GM12878 (cell line): ENCODE results near the gene ZNF408. TPM values are rescaled to one million over a fixed set of nuclear protein-coding genes. Genes with fewer than 3 reads are reported as not detected.
"Not testable (repeated sequence)": the region's sequence is repeated elsewhere in the genome, so short reads cannot be mapped to it uniquely, and the experiment has no call there.

Experiments
- ATAC-seq: fragments of 200-7000 bp; cut with Tn5 transposase; 3 replicates; pipeline ENCODE4 v1.9.1; 2020; ENCODE audit warnings: mild to moderate bottlenecking, moderate library complexity
- BruUV-seq: library from RNA; stranded (reverse); fragments of 400-500 nt; replicated peaks from 2 replicates; lab custom pipeline; 2021; lab: Mats Ljungman, UMichigan
- CTCF ChIA-PET: fragments of 300-600 bp; sonication (Branson Sonifier 250); formaldehyde crosslinking; extraction: SDS; loops from one replicate; lab custom pipeline; 2021; ENCODE audit warnings: inconsistent platforms; lab: Yijun Ruan, JAX
- POLR2A ChIA-PET: fragments of 350-600 bp; formaldehyde crosslinking; extraction: SDS; loops from one replicate; lab custom pipeline; 2021; ENCODE audit warnings: inconsistent platforms; lab: Charles Lee
- RAD21 ChIA-PET: fragments of 300-600 bp; sonication (Branson Sonifier 250); formaldehyde crosslinking; loops from one replicate; lab custom pipeline; 2023; ENCODE audit warnings: antibody characterized with exemption; ENCODE audit not compliant: unreplicated experiment; lab: Charles Lee
- SMC1A ChIA-PET: fragments of 300-600 bp; sonication (Branson Sonifier 250); formaldehyde crosslinking; loops from one replicate; lab custom pipeline; 2023; ENCODE audit not compliant: unreplicated experiment, uncharacterized antibody; lab: Charles Lee
- DNase-seq: peaks from one replicate; pipeline ENCODE4 v3.0.0-alpha.2; 2011; ENCODE audit warnings: low read depth, low spot score
- FAIRE-seq: peaks from 3 replicates; lab custom pipeline; 2011; peaks lifted over from hg19 to GRCh38; lab: Jason Lieb, UNC
- H2AFZ ChIP-seq: 2 replicates; pipeline ENCODE4 v1.6.0; 2011; ENCODE audit warnings: low read depth, low read length, control low read depth; ENCODE audit not compliant: control insufficient read depth
- H3K27ac ChIP-seq: 2 replicates; pipeline ENCODE4 v1.5.1; 2011; ENCODE audit warnings: control low read depth; ENCODE audit not compliant: control insufficient read depth, insufficient read depth
- H3K27me3 ChIP-seq, 2 experiments: replicated peaks in 1 of 2; 2 replicates each; pipeline versions ENCODE4 v1.6.0 to v1.6.1; 2011; ENCODE audit warnings: low read length in 1 of 2; ENCODE audit not compliant: control insufficient read depth in 2 of 2, insufficient read depth in 2 of 2
- H3K36me3 ChIP-seq, 2 experiments: 2 replicates each; pipeline ENCODE4 v1.5.1; 2011; ENCODE audit warnings: low read length in 1 of 2; ENCODE audit not compliant: control insufficient read depth in 2 of 2, insufficient read depth in 2 of 2
- H3K4me1 ChIP-seq: 2 replicates; pipeline ENCODE4 v1.6.1; 2011; ENCODE audit warnings: mild to moderate bottlenecking, low read length, moderate library complexity, mixed read lengths; ENCODE audit not compliant: control insufficient read depth, insufficient read depth
- H3K4me2 ChIP-seq: 2 replicates; pipeline ENCODE4 v1.6.0; 2011; ENCODE audit warnings: control low read depth; ENCODE audit not compliant: control insufficient read depth, insufficient read depth
- H3K4me3 ChIP-seq: fragments of 200-600 bp; sonication (generic); 2 replicates; pipeline ENCODE4 v1.5.1; 2016
- H3K79me2 ChIP-seq: 2 replicates; pipeline ENCODE4 v1.6.0; 2011; ENCODE audit warnings: low read length; ENCODE audit not compliant: control insufficient read depth, insufficient read depth
- H3K9ac ChIP-seq: 2 replicates; pipeline ENCODE4 v1.8.0; 2011; ENCODE audit warnings: low read length, control low read depth, mixed read lengths; ENCODE audit not compliant: control insufficient read depth, insufficient read depth
- H3K9me3 ChIP-seq: replicated peaks from 3 replicates; pipeline ENCODE4 v1.5.1; 2011; ENCODE audit warnings: mild to moderate bottlenecking, low read length; ENCODE audit not compliant: control insufficient read depth, insufficient read depth
- H4K20me1 ChIP-seq: 2 replicates; pipeline ENCODE4 v1.6.0; 2011; ENCODE audit not compliant: control insufficient read depth, insufficient read depth
- CHD4 ChIP-seq: fragments of 200-600 bp; sonication (generic); IDR thresholded peaks from 2 replicates; pipeline ENCODE4 v1.6.1; 2016; ENCODE audit warnings: mild to moderate bottlenecking
- WGBS: methylation state at CpG from one replicate; pipeline ENCODE4 v1.1.6; 2016; ENCODE audit warnings: low lambda C conversion rate; ENCODE audit not compliant: insufficient replicate concordance, insufficient coverage; ENCODE audit errors: missing lambda C conversion rate; 5-methylcytosine and 5-hydroxymethylcytosine counted together
- in situ Hi-C: fragments of 300-500 bp; cut with MboI; formaldehyde crosslinking; loops from 9 replicates; pipeline ENCODE4 v1.14.3; 2018; ENCODE audit warnings: mixed read lengths
- intact Hi-C: fragments of 100-400 bp; cut with micrococcal nuclease; formaldehyde crosslinking; loops from one replicate; pipeline ENCODE4 v1.14.2; 2022; ENCODE audit not compliant: unreplicated experiment
- polyA plus RNA-seq, 11 experiments: library from polyadenylated mRNA; depleted of rRNA in 4 of 11; unstranded in 6 of 11; stranded (reverse) in 5 of 11; fragments of >200 nt; fragmentation: Nextera tagmentation in 4 of 11; fragmentation: Illumina TruSeq in 1 of 11; extraction: Ambion mirVana in 4 of 11; extraction: Trizol in 1 of 11; gene quantifications; 1 replicate in 1 of 11; 2 replicates in 10 of 11; pipeline versions ENCODE4 v1.2.1 to v1.2.3, GENCODE V29; 2011 to 2016; ENCODE audit warnings: inconsistent platforms in 2 of 11, missing spikeins in 2 of 11, low read depth in 1 of 11
- total RNA-seq, 4 experiments: library from RNA; depleted of rRNA in 3 of 4; stranded (reverse); fragments of >200 nt in 3 of 4; fragmentation: Illumina TruSeq in 1 of 4; extraction: Trizol in 1 of 4; gene quantifications; 2 replicates each; pipeline versions ENCODE4 v1.2.1 to v1.2.3, GENCODE V29; 2013 to 2021
- TF ChIP-seq, protein P1 (sequence below): fragments of 450-650 bp; formaldehyde crosslinking; IDR thresholded peaks from 2 replicates; pipeline ENCODE4 v1.4.0; 2020; ENCODE audit warnings: mild to moderate bottlenecking, moderate library complexity
- TF ChIP-seq, protein P2 (sequence below): IDR thresholded peaks from 2 replicates; pipeline ENCODE4 v1.6.1; 2012; ENCODE audit warnings: low read depth, low read length, improper control_type of control experiment
- TF ChIP-seq, protein P3 (sequence below), 3 experiments: IDR thresholded peaks in 2 of 3; conservative IDR thresholded peaks in 1 of 3; 2 replicates each; pipeline ENCODE4 v1.5.1; 2011; ENCODE audit warnings: low read depth in 3 of 3, low read length in 3 of 3, mild to moderate bottlenecking in 3 of 3, control low read depth in 2 of 3, moderate library complexity in 2 of 3, inconsistent platforms in 1 of 3, mixed read lengths in 1 of 3; ENCODE audit not compliant: control insufficient read depth in 2 of 3, insufficient read depth in 1 of 3; ENCODE audit errors: extremely low read depth in 1 of 3

ZNF408 gene
- total and polyA plus RNA-seq, 10 of the 15 experiments (the other 5 are each of a cell fraction or from before 2014, with no cell fraction given): 0.19 to 11.3 (median 7.2) TPM

DNA sequence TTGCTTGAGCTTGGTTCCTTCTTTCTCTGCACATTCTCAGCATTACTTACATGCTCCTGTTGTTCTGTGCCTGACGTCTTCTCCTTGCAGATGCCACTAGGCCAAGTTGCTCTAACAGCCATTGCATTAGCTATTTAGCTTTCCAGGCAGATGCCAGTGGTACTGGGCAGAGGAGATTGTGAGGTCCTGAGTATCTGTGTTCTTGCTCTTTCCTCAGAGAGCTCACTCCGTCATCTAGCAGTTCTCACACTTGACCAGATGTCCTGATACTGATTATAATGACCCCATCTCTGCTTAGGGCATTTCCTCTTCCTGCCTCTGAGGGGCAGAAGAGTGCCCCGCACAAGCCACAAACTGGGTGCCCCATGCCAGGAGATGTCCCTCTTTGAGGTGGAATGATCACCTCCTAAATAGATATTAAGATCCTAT is 31.1 kb upstream of the ZNF408 start:
- in situ Hi-C loops (no loop called here), intact Hi-C loops (no loop called here)
- POLR2A ChIA-PET: interaction anchor here (0.6 kb wide), 1 partner anchor 25 kb away, joined by 3 read pairs; no protein-coding TSS in a partner anchor
- no TSS peak for BruUV-seq
- no peak overlapping the region for H3K27ac ChIP-seq
- no peaks in the 10 kb centered on the region for H3K79me2 ChIP-seq
- no peak overlapping the region for H2AFZ ChIP-seq
- no peak overlapping the region for H3K4me2 ChIP-seq
- CTCF ChIA-PET: interaction anchor here (0.6 to 1.0 kb wide), 2 partner anchors 10 to 280 kb away, joined by 3 to 4 read pairs; no protein-coding TSS in a partner anchor
- RAD21 ChIA-PET: no interaction called here
- no peaks in the 10 kb centered on the region for H3K27me3 ChIP-seq
- H3K4me1 ChIP-seq: no peaks in the 10 kb centered on the region
- FAIRE-seq: no peak
- no peak overlapping the region for H3K9ac ChIP-seq
- peaks cover 15 to 24% of the 10 kb centered on the region in 2 experiments for H3K36me3 ChIP-seq
- no peak for DNase-seq
- no peak overlapping the region for H3K4me3 ChIP-seq
- peak; percentile 45; the same call in 2 of the 3 replicates for ATAC-seq
- TF ChIP-seq, protein P1, sequence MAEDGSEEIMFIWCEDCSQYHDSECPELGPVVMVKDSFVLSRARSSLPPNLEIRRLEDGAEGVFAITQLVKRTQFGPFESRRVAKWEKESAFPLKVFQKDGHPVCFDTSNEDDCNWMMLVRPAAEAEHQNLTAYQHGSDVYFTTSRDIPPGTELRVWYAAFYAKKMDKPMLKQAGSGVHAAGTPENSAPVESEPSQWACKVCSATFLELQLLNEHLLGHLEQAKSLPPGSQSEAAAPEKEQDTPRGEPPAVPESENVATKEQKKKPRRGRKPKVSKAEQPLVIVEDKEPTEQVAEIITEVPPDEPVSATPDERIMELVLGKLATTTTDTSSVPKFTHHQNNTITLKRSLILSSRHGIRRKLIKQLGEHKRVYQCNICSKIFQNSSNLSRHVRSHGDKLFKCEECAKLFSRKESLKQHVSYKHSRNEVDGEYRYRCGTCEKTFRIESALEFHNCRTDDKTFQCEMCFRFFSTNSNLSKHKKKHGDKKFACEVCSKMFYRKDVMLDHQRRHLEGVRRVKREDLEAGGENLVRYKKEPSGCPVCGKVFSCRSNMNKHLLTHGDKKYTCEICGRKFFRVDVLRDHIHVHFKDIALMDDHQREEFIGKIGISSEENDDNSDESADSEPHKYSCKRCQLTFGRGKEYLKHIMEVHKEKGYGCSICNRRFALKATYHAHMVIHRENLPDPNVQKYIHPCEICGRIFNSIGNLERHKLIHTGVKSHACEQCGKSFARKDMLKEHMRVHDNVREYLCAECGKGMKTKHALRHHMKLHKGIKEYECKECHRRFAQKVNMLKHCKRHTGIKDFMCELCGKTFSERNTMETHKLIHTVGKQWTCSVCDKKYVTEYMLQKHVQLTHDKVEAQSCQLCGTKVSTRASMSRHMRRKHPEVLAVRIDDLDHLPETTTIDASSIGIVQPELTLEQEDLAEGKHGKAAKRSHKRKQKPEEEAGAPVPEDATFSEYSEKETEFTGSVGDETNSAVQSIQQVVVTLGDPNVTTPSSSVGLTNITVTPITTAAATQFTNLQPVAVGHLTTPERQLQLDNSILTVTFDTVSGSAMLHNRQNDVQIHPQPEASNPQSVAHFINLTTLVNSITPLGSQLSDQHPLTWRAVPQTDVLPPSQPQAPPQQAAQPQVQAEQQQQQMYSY (CRISPR knock-in tag): no peak
- TF ChIP-seq, protein P2, sequence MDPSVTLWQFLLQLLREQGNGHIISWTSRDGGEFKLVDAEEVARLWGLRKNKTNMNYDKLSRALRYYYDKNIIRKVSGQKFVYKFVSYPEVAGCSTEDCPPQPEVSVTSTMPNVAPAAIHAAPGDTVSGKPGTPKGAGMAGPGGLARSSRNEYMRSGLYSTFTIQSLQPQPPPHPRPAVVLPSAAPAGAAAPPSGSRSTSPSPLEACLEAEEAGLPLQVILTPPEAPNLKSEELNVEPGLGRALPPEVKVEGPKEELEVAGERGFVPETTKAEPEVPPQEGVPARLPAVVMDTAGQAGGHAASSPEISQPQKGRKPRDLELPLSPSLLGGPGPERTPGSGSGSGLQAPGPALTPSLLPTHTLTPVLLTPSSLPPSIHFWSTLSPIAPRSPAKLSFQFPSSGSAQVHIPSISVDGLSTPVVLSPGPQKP: no peak
- no peak for TF ChIP-seq CHD4
- TF ChIP-seq, protein P3, sequence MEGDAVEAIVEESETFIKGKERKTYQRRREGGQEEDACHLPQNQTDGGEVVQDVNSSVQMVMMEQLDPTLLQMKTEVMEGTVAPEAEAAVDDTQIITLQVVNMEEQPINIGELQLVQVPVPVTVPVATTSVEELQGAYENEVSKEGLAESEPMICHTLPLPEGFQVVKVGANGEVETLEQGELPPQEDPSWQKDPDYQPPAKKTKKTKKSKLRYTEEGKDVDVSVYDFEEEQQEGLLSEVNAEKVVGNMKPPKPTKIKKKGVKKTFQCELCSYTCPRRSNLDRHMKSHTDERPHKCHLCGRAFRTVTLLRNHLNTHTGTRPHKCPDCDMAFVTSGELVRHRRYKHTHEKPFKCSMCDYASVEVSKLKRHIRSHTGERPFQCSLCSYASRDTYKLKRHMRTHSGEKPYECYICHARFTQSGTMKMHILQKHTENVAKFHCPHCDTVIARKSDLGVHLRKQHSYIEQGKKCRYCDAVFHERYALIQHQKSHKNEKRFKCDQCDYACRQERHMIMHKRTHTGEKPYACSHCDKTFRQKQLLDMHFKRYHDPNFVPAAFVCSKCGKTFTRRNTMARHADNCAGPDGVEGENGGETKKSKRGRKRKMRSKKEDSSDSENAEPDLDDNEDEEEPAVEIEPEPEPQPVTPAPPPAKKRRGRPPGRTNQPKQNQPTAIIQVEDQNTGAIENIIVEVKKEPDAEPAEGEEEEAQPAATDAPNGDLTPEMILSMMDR (IDR thresholded peaks at IDR 0.05 in 2 of 3, conservative IDR thresholded peaks at IDR 0.05 in 1 of 3; ENCODE audit: control insufficient read depth in 2 of 3, extremely low read depth in 1 of 3, insufficient read depth in 1 of 3, low read depth in 3 of 3, low read length in 3 of 3): peak; percentile 4 to 26 (median 22); a peak in 2 of 6 replicates
- SMC1A ChIA-PET: no interaction called here
- WGBS: 80% methylated on average over 3 of the region's 3 CpGs
- no peaks in the 10 kb centered on the region for H3K9me3 ChIP-seq
- no peaks in the 10 kb centered on the region for H4K20me1 ChIP-seq

DNA sequence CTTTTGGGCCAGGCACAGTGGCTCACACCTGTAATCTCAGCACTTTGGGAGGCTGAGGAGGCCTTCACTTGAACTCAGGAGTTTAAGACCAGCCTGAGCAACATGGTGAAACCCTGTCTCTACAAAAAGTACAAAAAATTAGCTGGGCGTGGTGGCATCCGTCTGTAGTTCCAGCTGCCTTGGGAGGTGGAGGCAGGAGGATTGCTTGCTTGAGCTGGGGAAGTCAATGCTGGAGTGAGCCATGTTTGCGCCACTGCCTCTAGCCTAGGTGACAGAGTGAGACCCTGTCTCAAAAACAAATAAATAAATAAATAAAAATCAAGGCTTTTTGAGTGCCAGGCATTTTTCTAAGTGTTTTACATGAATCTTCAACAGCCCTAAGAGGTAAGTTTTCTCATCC is 30.3 kb upstream of the ZNF408 start:
- H4K20me1 ChIP-seq, H3K27me3 ChIP-seq, H3K27ac ChIP-seq, H2AFZ ChIP-seq, FAIRE-seq, H3K4me3 ChIP-seq, BruUV-seq, intact Hi-C loops, ATAC-seq, H3K4me2 ChIP-seq, CTCF ChIA-PET, SMC1A ChIA-PET, H3K9me3 ChIP-seq, in situ Hi-C loops, RAD21 ChIA-PET, DNase-seq, H3K9ac ChIP-seq, H3K79me2 ChIP-seq, H3K4me1 ChIP-seq: not testable (repeated sequence)
- POLR2A ChIA-PET: interaction anchor here (1.7 kb wide), 1 partner anchor 11 kb away, joined by 3 read pairs; no protein-coding TSS in a partner anchor
- peaks cover 10 to 19% of the 10 kb centered on the region in 2 experiments for H3K36me3 ChIP-seq
- WGBS: 100% methylated on average over 3 of the region's 3 CpGs
